Activated T-helper 1 cell treated with Interleukin-2 at 50 U/mL for 16 hours (primary cell): ENCODE results near the gene FAM25A.
"Not testable (repeated sequence)": the region's sequence is repeated elsewhere in the genome, so short reads cannot be mapped to it uniquely, and the experiment has no call there.

ENCODE experiments used
- DNase-seq: peaks from one replicate; pipeline ENCODE4 v3.0.0-alpha.2; 2020; ENCODE audit warnings: low read depth

Gene FAM25A

DNA sequence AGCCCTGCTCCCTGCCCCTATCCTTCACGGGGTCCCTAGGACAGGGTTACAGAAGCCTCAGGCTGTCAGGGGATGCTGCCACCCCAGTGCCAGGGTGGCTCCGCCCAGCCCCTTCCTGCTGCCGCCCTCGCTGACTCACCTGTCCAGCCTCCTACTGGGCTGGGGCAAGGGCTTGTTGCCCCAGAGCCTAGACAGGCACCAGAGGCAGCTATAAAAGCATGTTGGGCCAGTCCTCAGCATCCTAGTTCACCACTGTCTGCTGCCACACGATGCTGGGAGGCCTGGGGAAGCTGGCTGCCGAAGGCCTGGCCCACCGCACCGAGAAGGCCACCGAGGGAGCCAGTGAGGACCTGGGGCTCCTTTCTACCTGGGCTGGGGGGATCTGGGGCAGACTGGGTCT, at the start of gene FAM25A:
Gene FAM25A, plus strand, starts transcription at position 239 of the 400 bp plus-strand sequence. Its CDS starts 31 bp downstream, at position 270.
- DNase-seq, result not testable (repeated sequence)

DNA sequence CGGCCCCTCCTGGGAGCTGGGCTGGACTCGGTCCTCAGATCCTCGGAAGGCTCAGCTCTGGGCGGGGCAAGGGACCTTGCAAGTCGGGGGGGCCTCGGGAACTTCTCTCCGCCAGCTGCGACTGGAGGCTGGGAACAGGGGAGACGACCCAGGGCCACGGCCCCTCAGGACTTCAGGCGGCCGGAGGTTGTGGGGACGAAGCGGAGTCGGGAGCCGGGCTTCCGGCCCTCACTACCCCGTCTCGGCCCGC, 49.2 kb upstream of the FAM25A start:
- no peak for DNase-seq

DNA sequence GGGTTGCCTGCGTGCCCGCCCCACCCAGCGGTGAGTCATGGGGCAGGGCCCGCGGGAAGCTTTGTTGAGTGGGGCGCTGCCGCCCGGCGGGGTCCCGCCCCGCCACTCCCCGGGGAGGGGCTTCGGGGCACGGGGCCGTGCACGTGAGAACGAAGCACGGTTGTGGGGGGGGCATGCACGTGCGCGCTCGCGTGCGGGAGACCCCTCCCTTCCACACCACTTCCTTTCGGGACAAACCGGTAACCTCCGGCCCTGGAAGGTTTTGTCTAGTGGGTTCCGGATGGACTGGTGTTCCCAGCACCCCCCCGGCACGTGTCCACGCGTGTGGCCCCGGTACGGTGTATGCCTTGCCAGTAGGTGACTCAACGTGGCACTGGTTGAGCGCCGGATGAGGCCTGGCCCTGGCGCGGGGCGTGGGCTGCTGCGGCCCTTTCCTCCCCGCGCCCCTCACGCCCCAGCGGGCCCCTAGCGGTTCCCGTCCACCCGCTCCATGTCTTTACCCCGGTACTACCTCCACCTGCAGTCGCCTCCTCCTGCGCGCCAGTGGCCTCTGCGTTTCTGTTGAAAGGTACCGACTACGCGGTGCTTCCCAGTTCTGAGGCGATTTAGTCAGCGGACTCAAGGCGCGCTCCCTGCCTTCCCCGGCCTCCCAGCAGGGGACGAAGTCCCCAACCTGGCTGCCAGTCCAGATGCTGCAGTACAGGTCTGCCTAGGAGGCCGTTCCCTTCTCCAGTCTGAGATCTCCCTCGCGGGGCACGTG, 48.7 kb upstream of the FAM25A start:
- peak; percentile 90 for DNase-seq

DNA sequence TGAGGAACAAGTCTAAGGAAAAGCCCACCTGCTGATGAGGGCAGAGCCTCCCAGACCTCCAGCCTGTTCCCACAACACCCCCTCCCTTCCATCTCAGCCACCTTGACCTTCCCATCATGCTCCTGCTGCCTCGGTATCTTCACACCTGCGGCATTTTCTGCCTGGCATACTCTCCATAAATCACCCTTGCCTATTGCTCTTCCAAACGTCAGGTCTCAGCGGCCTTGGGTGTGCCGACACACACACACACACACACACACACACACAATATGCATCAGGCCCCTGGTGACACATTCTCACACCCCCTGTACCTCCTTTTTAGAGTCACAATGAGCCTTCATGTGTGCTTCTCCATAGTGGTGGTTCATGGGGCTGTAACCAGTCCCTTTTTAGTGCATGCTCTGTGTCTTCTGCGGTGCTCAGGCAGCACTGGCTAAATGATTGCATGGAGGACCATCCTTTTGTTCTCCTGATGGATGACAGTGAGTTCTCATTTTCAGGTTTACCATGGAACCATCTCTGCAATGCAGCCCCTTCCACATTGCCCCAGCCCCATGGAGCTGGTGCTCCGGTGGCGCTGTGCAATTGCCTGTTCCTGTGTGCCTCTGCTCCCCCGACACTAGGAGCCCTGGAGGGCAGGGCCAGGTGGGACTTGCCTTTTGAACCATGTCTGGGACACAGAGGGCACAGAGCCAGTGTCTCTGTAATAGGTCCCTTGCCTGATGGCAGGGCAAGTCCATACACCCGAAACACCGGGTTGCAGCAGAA, 47.3 kb upstream of the FAM25A start:
- DNase-seq, result no peak

DNA sequence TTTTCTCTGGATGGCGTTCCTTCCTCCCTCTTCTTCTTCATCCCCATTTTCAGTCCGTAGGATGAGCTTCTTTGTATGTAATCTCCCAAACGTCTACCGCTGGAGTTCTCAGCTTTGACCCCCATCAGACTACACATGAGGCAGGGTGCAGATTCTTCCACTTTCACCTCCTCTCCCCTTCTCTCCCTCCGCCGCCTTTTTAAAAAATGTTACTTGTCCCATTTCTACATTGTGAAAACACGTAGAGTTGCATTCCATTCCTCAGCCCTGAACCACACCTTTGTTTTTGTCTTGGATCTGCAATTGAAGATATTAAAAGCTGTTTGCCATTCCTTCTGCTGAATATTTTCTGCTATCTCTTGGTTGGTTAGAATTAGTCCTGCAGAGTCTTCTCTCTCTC, 45.6 kb upstream of the FAM25A start:
- DNase-seq, result no peak

DNA sequence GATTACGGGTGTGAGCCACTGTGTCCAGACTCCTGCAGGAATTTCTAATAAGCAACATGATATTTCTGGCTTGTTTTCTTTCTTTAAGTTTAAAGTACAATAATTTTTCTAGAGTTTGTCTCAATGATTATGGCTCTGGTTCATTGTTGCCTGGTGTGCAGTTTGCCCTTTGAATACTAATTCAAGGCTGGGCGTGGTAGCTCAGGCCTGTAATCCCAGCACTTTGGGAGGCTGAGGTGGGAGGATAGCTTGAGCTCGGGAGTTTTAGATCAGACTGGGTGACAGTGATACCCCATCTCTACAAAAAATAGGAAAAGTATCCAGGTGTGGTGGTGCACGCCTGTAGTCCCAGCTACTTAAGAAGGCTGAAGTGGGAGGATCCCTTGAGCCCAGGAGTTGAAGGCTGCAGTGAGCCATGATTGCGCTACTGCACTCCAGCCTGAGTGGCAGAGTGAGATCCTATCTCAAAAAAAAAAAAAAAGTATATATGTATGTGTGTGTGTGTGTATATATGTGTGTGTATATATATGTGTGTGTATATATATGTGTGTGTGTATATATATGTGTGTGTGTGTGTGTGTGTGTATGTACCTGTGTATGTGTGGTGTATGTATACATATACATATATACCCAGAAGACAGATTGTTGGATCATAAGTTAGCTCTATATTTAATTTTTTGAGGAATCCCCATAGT, 43.6 kb upstream of the FAM25A start:
- DNase-seq, result no peak

DNA sequence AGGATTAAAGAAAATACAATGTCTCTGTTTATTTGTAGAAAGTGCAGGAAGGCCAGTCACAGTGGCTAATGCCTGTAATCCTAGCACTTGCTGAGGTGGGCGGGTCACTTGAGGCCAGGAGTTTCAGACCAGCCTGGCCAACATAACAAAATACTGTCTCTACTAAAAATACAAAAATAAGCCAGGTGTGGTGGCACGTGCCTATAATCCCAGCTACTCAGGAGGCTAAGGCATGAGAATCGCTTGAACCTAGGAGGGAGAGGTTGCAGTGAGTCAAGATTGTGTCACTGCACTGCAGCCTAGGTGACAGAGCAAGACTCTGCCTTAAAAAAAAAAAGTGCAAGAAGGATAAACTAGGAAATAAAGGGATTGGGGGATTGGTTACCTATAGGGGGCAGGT, 41.6 kb upstream of the FAM25A start:
- DNase-seq, result not testable (repeated sequence)

DNA sequence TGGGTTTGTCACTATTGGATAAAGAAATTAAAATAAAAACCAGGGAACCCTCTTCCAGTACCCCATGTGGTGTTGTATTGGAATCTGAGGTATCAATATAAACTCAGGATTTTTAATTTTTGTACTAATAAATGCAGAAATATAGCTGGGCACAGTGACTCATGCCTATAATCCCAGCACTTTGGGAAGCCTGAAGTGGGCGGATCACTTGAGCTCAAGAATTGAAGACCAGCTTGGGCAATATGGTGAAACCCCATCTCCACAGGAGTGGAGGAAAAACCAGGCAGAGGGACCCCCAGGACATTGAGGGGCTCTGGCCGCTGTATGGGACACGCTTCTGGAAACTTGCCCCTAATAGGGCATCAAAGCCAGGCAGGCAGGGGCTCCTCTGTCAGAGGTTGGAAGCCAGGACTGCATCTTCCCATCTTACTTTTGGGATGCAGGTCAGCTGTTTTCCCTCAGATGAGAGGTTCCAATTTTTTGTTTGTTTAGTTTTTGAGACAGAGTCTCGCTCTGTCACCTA, 40.7 kb upstream of the FAM25A start:
- DNase-seq, result no peak

DNA sequence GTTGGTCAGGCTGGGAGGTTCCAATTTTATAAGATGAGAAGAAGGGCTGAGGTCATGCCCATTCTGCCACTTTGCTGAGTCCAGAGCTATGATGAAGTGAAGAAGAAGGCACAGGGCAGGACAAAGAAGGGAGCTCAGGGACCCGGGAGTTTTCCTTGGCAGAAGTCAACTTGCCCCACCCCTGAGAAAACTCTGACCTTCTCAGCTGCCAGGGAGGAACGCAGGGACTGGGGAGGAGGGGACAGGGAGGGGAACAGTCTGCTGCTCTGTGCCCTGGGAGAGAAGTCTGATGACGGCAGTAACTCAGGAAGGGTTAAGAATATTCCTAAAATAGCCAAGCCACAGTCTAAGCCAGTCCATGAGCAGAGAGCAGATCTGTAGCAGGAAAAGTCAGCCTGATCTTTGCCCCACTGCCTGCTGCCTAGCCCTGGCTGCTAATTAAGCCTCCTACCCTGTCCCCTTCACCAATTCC, 40.1 kb upstream of the FAM25A start:
- DNase-seq, result no peak

DNA sequence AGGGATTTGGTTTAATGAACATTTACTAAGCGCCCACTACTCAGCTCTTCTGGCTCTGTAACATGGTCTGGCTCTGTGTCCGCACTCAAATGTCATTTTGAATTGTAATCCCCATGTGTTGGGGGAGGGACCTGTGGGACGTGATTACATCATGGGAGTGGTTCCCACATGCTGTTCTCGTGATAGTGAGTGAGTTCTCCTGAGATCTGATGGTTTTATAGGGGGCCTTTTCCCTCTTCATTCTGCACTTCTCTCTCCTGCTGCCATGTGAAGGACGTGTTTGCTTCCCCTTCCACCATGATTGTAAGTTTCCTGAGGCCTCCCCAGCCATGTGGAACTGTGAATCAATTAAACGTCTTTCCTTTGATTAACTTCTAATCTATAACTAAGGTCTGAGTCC, 39.1 kb upstream of the FAM25A start:
- not testable (repeated sequence) for DNase-seq

DNA sequence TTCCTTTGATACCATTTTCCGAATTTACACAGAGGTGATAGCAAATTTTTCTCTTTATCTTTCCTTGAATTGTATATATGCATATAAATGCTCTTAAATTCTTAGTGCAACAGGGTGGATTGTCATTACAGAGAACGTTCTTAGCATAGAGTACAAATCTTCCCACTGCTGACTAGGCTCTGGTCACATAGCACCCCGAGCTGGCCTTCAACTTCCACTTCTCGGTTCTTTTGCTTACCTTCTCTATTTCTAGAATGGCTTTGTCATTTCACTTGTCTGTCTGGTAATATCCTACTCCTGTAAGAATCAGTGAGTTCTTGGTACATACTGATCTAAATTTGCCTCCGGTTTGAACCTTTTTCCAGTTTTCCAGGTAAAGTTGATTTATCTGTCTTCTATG, 38.4 kb upstream of the FAM25A start:
- no peak for DNase-seq

DNA sequence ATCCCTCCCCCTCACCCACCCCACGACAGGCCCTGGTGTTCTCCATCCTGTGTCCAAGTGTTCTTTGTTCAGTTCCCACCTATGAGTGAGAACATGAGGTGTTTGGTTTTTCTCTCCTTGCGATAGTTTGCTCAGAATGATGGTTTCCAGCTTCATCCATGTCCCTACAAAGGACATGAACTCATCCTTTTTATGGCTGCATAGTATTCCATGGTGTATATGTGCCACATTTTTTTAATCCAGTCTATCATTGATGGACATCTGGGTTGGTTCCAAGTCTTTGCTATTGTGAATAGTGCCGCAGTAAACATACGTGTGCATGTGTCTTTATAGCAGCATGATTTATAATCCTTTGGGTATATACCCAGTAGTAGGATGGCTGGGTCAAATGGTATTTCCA, 35.6 kb upstream of the FAM25A start:
- not testable (repeated sequence) for DNase-seq

DNA sequence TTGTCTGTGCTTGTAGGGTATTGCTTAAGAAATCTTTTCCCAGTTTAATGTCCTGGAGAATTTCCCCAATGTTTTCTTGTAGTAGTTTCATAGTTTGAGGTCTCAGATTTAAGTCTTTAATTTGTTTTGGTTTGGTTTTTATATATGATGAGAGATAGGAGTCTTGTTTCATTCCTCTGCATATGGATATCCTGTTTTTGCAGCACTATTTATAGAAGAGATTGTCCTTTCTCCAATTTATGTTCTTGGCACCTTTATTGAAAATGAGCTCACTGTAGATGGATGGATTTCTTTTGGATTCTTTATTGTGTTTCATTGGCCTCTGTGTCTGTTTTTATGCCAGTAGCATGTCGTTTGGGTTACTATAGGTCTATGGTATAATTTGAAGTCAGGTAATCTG, 31.6 kb upstream of the FAM25A start:
- DNase-seq, result no peak

DNA sequence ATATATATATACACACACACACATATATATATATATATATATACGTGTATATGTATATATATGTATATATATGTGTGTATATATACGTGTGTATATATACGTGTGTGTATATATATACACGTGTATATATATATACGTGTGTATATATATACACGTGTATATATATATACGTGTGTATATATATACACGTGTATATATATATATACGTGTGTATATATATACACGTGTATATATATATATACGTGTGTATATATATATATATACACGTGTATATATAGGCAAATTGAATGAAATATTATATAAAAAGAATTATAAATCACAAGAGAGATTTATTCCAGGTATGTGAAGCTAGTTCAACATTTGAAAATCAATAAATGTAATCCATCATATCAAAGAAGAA, 28.7 kb upstream of the FAM25A start:
- DNase-seq, result not testable (repeated sequence)

DNA sequence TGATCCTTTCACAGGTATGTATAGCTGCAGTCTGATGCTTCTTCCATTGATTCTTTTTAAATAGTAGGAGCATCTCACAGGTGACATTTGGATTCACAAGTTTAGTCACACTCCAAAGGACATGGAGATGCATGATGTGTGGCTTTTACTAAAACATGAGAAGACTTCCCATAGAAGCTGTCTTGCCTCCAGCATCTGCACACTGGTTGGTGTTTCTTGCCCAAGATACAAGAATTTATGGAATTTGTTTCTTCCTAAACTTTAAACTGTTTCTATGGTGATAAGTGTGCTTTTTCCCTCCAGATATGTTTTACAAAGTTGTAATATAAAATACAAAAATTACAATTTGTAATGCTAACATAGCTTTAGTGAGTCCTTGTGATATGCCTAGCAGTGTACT, 27.6 kb upstream of the FAM25A start:
- no peak for DNase-seq

DNA sequence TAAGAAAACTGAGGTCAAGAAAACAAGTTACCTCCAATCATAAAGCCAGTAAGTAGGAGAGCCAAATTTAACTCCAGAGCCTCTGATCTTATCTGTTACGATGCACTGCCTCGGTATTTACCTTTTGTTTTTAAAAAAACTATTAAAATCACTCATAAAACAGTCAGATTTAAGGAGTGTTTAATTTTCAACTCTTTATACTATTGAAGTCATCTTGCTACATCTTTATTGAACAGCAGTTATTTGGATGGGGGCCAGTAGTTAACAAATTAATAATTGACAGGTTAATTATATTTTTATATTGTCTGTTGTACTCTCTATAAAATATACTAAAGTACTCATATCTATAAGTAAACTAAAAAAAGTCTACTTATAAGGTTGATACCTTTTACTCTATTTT, 27.2 kb upstream of the FAM25A start:
- DNase-seq, result no peak

DNA sequence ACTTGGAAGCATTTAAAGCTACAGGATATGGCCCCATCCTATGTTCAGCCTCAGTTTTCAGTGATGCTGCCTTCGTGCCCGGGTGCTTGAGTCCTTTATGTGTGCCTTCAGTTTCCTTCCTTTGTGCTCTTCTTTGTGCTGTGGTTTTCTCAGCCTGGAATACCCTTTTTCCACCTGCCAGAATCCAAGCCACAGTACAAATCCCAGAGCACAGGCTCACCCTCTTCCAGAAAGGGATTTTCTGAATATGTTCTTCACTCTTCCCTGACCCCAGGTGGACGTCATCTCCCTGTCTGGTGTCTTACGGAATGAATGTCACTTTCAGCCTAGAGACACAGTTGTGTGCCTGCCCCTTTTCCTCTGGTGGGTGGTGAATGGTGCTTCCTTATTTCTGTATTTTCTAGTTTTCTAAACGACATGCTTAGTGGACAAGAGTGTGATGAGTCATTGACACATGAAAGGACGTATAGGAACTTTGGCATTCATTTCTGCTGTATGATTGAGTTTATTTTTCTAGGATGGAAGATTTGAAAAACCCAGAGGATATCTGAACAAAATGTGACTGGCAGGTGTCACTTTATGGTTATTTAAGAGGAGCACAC, 20.2 kb upstream of the FAM25A start:
- not testable (repeated sequence) for DNase-seq

DNA sequence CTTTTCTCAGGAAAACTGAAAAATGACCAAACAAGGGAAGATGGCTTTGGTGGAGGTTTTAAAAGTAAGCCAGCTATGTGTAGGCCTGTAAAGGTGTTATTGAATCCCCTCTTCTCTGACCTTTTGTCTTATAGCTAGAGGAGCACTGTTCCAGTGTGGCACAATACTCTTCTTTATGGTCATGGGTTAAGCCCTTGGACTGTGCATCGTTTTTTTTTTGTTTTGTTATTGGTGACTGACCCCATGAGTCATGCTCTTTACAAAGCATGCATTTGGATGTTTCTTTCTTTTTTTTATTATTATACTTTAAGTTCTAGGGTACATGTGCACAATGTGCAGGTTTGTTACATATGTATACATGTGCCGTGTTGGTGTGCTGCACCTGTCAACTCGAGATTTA, 19.6 kb upstream of the FAM25A start:
- DNase-seq, result no peak

DNA sequence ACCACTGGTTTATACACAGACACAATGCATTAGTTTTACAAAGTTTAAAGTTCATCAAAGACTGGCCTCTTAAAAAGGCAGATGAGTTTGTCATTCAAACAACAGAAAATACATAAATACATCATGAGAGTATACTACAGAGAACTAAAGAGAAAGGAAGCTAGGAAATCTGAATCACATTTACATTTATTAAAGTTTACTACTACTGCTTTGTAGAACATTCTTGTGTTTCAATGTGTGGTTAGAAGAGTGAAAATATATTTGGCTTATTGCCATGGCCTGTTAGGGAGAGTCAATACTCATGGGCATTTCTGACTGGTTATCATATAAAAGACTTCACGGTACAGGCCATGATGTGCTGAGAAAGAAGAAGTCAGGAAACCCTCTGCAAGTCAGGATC, 13.0 kb upstream of the FAM25A start:
- DNase-seq, result not testable (repeated sequence)

DNA sequence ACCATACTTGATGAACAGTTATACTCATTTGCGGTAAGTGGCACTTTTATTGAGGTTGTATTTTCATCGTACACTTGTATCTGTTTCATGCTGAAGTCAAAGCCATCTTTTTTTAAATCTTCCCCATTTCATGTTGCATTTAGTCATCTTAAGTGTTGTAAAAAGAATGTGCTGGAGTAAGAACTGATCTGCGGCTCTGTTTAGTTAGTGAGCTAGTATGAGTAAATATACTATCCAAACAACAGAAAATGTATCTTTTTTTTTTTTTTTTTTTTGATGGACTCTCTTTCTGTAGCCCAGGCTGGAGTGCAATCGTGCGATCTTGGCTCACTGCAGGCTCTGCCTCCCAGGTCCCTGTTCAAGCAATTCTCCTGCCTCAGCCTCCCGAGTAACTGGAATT, 12.4 kb upstream of the FAM25A start:
- DNase-seq, result not testable (repeated sequence)

DNA sequence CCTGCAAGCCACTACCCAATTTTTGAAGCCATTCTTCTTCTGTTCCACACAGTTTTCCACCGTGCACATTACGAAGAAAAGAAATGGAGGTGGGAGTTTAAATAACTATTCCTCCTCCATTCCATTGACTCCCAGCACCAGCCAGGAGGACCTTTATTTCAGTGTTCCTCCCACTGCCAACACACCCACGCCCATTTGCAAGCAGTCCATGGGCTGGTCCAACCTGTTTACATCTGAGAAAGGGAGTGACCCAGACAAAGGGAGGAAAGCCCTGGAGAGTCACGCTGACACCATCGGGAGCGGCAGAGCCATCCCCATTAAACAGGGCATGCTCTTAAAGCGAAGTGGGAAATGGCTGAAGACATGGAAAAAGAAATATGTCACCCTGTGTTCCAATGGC, 11.8 kb upstream of the FAM25A start:
- DNase-seq, result not testable (repeated sequence)

DNA sequence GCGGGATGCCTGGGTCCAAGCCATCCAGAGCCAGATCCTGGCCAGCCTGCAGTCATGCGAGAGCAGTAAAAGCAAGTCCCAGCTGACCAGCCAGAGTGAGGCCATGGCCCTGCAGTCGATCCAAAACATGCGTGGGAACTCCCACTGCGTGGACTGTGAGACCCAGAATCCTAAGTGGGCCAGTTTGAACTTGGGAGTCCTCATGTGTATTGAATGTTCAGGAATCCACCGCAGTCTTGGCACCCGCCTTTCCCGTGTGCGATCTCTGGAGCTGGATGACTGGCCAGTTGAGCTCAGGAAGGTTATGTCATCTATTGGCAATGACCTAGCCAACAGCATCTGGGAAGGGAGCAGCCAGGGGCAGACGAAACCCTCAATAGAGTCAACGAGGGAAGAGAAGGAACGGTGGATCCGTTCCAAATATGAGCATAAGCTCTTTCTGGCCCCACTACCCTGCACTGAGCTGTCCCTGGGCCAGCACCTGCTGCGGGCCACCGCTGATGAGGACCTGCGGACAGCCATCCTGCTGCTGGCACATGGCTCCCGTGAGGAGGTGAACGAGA, 10.9 kb upstream of the FAM25A start:
- not testable (repeated sequence) for DNase-seq
